DOHH2 (cell line): Measurements from ENCODE around the gene PTPRT.

Experiments used
- H3F3A ChIP-seq: fragments of 200-600 bp; sonication (generic), shearing (Covaris generic); 2 replicates; pipeline ENCODE4 v1.6.0; 2016; ENCODE audit warnings: antibody characterized with exemption, mild to moderate bottlenecking; ENCODE audit not compliant: control insufficient read depth, insufficient read depth
- H3K27ac ChIP-seq: fragments of 200-600 bp; sonication (generic); 2 replicates; pipeline ENCODE4 v1.5.1; 2014; ENCODE audit warnings: low read depth, mild to moderate bottlenecking, low read length, moderate library complexity
- H3K27me3 ChIP-seq: fragments of 200-600 bp; sonication (generic); 2 replicates; pipeline ENCODE4 v1.6.1; 2014; ENCODE audit warnings: mild to moderate bottlenecking, low read length, mixed read lengths; ENCODE audit not compliant: control insufficient read depth
- H3K36me3 ChIP-seq: fragments of 200-600 bp; sonication (generic); 2 replicates; pipeline ENCODE4 v1.6.1; 2014; ENCODE audit warnings: mild to moderate bottlenecking, low read length, moderate library complexity, mixed read lengths; ENCODE audit not compliant: control insufficient read depth
- H3K4me1 ChIP-seq: fragments of 200-600 bp; sonication (generic); 2 replicates; pipeline ENCODE4 v1.6.1; 2014; ENCODE audit warnings: mild to moderate bottlenecking, low read length, mixed read lengths; ENCODE audit not compliant: control insufficient read depth
- H3K4me2 ChIP-seq: fragments of 200-600 bp; sonication (generic); 2 replicates; pipeline ENCODE4 v1.6.0; 2014; ENCODE audit warnings: mild to moderate bottlenecking, low read length, moderate library complexity
- H3K4me3 ChIP-seq: fragments of 200-600 bp; sonication (generic); 2 replicates; pipeline ENCODE4 v1.5.1; 2014; ENCODE audit warnings: mild to moderate bottlenecking, low read length, mixed read lengths
- H3K79me2 ChIP-seq: fragments of 200-600 bp; sonication (generic); 2 replicates; pipeline ENCODE4 v1.6.1; 2014; ENCODE audit warnings: mild to moderate bottlenecking, low read length, mixed read lengths; ENCODE audit not compliant: control insufficient read depth
- H3K9me2 ChIP-seq: fragments of 200-600 bp; sonication (generic); replicated peaks from 2 replicates; pipeline ENCODE4 v1.6.1; 2014; ENCODE audit warnings: mild to moderate bottlenecking, low read length, mixed read lengths; ENCODE audit not compliant: control insufficient read depth
- H3K9me3 ChIP-seq: fragments of 200-600 bp; sonication (generic); 2 replicates; pipeline ENCODE4 v1.6.1; 2014; ENCODE audit warnings: antibody characterized with exemption, low read length, mixed read lengths; ENCODE audit not compliant: control insufficient read depth, insufficient read depth
- H4K20me1 ChIP-seq: fragments of 200-600 bp; sonication (generic); 2 replicates; pipeline ENCODE4 v1.6.0; 2014; ENCODE audit warnings: low read depth, mild to moderate bottlenecking, antibody characterized with exemption, low read length, moderate library complexity; ENCODE audit not compliant: control insufficient read depth, insufficient read depth
- EZH2phosphoT487 ChIP-seq: fragments of 200-600 bp; sonication (generic); IDR thresholded peaks from 2 replicates; pipeline ENCODE4 v1.6.1; 2017; ENCODE audit warnings: borderline replicate concordance, mild to moderate bottlenecking, antibody characterized with exemption, low read length, moderate library complexity, mixed read lengths
- TF ChIP-seq, protein P1 (sequence below): fragments of 200-600 bp; sonication (generic); IDR thresholded peaks from one replicate; pipeline ENCODE4 v1.5.1; 2014; ENCODE audit warnings: antibody characterized with exemption, mild to moderate bottlenecking, low read depth, low read length; ENCODE audit not compliant: poor library complexity, severe bottlenecking

PTPRT gene

DNA sequence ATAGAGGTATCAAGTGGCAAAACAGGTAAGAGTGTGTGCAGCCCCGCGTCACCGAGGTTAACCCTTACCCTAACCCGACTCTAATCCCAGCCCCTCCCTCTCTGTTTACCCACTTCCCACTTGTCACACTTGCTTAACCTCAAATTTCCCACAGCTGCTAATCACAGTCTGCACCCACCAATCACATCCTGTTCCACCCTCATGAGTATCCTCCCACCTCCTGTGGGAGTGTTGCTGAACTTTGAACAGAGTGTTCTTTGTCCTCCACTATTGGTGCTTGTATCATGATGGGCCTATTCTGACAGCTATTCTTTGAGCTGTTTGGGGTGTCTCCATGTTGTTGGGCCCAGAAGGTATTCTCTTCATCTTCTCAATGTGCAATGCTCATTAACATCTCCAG is 487.8 kb downstream of the PTPRT start:
- no peaks in the 10 kb centered on the region for H3K36me3 ChIP-seq
- H3K9me2 ChIP-seq: no peaks in the 10 kb centered on the region
- H3K4me2 ChIP-seq: no peak overlapping the region
- no peak overlapping the region for H3K27ac ChIP-seq
- no peak overlapping the region for H3K4me3 ChIP-seq
- no peaks in the 10 kb centered on the region for H3K27me3 ChIP-seq
- H4K20me1 ChIP-seq: no peaks in the 10 kb centered on the region
- no peaks in the 10 kb centered on the region for H3F3A ChIP-seq
- H3K9me3 ChIP-seq: peaks cover 4% of the 10 kb centered on the region; the same call in 1 of the 2 replicates
- TF ChIP-seq, protein P1, sequence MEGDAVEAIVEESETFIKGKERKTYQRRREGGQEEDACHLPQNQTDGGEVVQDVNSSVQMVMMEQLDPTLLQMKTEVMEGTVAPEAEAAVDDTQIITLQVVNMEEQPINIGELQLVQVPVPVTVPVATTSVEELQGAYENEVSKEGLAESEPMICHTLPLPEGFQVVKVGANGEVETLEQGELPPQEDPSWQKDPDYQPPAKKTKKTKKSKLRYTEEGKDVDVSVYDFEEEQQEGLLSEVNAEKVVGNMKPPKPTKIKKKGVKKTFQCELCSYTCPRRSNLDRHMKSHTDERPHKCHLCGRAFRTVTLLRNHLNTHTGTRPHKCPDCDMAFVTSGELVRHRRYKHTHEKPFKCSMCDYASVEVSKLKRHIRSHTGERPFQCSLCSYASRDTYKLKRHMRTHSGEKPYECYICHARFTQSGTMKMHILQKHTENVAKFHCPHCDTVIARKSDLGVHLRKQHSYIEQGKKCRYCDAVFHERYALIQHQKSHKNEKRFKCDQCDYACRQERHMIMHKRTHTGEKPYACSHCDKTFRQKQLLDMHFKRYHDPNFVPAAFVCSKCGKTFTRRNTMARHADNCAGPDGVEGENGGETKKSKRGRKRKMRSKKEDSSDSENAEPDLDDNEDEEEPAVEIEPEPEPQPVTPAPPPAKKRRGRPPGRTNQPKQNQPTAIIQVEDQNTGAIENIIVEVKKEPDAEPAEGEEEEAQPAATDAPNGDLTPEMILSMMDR: no peak
- no peak for TF ChIP-seq EZH2phosphoT487
- no peaks in the 10 kb centered on the region for H3K79me2 ChIP-seq
- H3K4me1 ChIP-seq: no peaks in the 10 kb centered on the region

DNA sequence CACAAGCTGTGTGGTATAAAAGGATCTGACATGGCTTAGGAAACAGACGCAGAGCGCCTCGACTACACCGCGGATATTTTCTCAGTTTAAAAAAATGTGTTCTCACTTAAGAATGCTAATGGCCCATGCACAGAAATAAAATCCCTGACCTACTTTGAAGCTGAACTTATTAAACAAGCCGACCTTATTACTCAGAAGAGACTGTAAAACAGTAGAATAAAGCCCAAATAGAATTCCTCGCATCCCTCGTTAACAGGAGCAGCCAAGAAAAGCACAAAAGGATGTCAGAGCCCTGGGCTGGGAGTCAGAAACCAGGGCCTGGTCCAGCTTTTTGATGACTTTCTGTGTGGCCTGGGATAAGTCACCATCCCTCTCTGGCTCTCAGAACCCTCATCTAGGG is 489.3 kb downstream of the PTPRT start:
- Histone ChIP-seq H3K27me3 (no peaks in the 10 kb centered on the region), H3K36me3 (no peaks in the 10 kb centered on the region), H3F3A (no peaks in the 10 kb centered on the region), H3K79me2 (no peaks in the 10 kb centered on the region), H3K4me3 (no peak overlapping the region), H3K4me2 (no peak overlapping the region), H3K27ac (no peak overlapping the region), H3K9me2 (no peaks in the 10 kb centered on the region), H3K9me3 (peaks cover 4% of the 10 kb centered on the region; the same call in 1 of the 2 replicates), H4K20me1 (no peaks in the 10 kb centered on the region), H3K4me1 (no peaks in the 10 kb centered on the region)
- TF ChIP-seq EZH2phosphoT487: no peak
- TF ChIP-seq, protein P1: no peak

DNA sequence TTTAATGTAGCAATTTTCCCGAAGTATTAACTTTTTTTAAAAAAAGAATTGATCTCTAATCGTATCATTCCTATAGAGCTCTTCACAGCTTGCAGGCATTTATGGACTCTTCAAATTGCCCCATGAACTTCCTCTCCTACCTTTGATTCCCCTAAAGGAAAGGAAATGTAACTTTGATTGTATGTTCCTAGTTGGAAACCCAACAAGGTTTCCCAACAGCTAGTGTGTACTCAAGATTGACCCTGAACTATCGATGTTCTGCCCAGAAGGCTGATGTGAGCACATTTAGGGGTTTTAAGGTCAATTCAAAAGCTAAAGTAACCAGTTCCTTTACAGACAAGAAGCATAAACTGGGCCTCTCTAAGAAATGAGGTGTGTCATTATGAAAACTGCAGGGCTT is 491.7 kb downstream of the PTPRT start:
- peaks cover 2% of the 10 kb centered on the region; the same call in 1 of the 2 replicates for H3K9me3 ChIP-seq
- no peaks in the 10 kb centered on the region for H4K20me1 ChIP-seq
- no peak overlapping the region for H3K4me3 ChIP-seq
- H3K27me3 ChIP-seq: no peaks in the 10 kb centered on the region
- TF ChIP-seq, protein P1: no peak
- TF ChIP-seq EZH2phosphoT487: no peak
- no peaks in the 10 kb centered on the region for H3K79me2 ChIP-seq
- no peak overlapping the region for H3K27ac ChIP-seq
- no peaks in the 10 kb centered on the region for H3K9me2 ChIP-seq
- no peak overlapping the region for H3K4me2 ChIP-seq
- H3F3A ChIP-seq: no peaks in the 10 kb centered on the region
- no peaks in the 10 kb centered on the region for H3K36me3 ChIP-seq
- H3K4me1 ChIP-seq: no peaks in the 10 kb centered on the region
